H1 (cell line): Measurements from ENCODE around the gene IRS1. TPM values are rescaled to one million over a fixed set of nuclear protein-coding genes. Genes with fewer than 3 reads are reported as not detected.

Experiments
- BACH1 ChIP-seq: IDR thresholded peaks from 2 replicates; pipeline ENCODE4 v1.6.1; 2012; ENCODE audit warnings: low read length, improper control_type of control experiment
- CBX8 ChIP-seq: fragments of 300-800, 300-1000 bp; sonication (generic); IDR thresholded peaks from 2 replicates; pipeline ENCODE4 v1.7.1; 2016; ENCODE audit warnings: low read depth, low read length, borderline replicate concordance
- CEBPB ChIP-seq: IDR thresholded peaks from 2 replicates; pipeline ENCODE4 v1.6.1; 2012; ENCODE audit warnings: low read depth, low read length
- CHD2 ChIP-seq: IDR thresholded peaks from 2 replicates; pipeline ENCODE4 v1.6.1; 2012; ENCODE audit warnings: low read length, improper control_type of control experiment
- CTBP2 ChIP-seq: IDR thresholded peaks from 2 replicates; pipeline ENCODE4 v1.7.0; 2011; ENCODE audit warnings: borderline replicate concordance, mild to moderate bottlenecking, moderate library complexity, mixed read lengths, low read length; ENCODE audit not compliant: insufficient read depth, insufficient read length
- HDAC2 ChIP-seq, 2 experiments: fragments of 300-600 bp in 1 of 2; sonication (generic) in 1 of 2; IDR thresholded peaks; 2 replicates each; pipeline ENCODE4 v1.6.1; 2011 to 2012; ENCODE audit warnings: low read depth in 2 of 2, low read length in 2 of 2, mild to moderate bottlenecking in 2 of 2, moderate library complexity in 2 of 2, borderline replicate concordance in 1 of 2, inconsistent platforms in 1 of 2
- TAF1 ChIP-seq: IDR thresholded peaks from 2 replicates; pipeline ENCODE4 v1.6.1; 2011; ENCODE audit warnings: mild to moderate bottlenecking, low read depth, low read length
- TBP ChIP-seq: IDR thresholded peaks from 2 replicates; pipeline ENCODE4 v1.6.1; 2011; ENCODE audit warnings: low read depth, low read length, improper control_type of control experiment
- polyA plus RNA-seq, 7 experiments: library from polyadenylated mRNA; depleted of rRNA in 3 of 7; stranded (reverse) in 5 of 7; unstranded in 2 of 7; fragments of >200 nt in 5 of 7; fragments of 200-250 nt in 2 of 7; gene quantifications; 1 replicate in 5 of 7; 2 replicates in 1 of 7; 4 replicates in 1 of 7; pipeline versions ENCODE4 v1.2.1 to v1.2.3, GENCODE V29; 2011 to 2013; ENCODE audit warnings: missing spikeins in 2 of 7, mixed read lengths in 2 of 7
- total RNA-seq: library from RNA; stranded (reverse); fragmentation: NEBNext Ultra II Directional; extraction: Animal tissue kit (Norgen Biotek cat#: 25700); gene quantifications from 2 replicates; pipeline ENCODE4 v1.2.1, GENCODE V29; 2021
- TF ChIP-seq, protein P1 (sequence below), 3 experiments: IDR thresholded peaks; 1 replicate in 2 of 3; 2 replicates in 1 of 3; pipeline versions ENCODE4 v1.5.1 to v1.6.1; 2011; ENCODE audit warnings: low read length in 3 of 3, mild to moderate bottlenecking in 3 of 3, inconsistent platforms in 2 of 3, low read depth in 1 of 3, moderate library complexity in 1 of 3; ENCODE audit not compliant: insufficient read depth in 1 of 3; ENCODE audit errors: control extremely low read depth in 1 of 3
- TF ChIP-seq, protein P2 (sequence below): IDR thresholded peaks from 2 replicates; pipeline ENCODE4 v1.6.1; 2012; ENCODE audit warnings: inconsistent platforms

The IRS1 gene
- total and polyA plus RNA-seq, 2 of the 8 experiments (the other 6 are each of a cell fraction or from before 2014, with no cell fraction given): 9.1 to 26.9 TPM

DNA sequence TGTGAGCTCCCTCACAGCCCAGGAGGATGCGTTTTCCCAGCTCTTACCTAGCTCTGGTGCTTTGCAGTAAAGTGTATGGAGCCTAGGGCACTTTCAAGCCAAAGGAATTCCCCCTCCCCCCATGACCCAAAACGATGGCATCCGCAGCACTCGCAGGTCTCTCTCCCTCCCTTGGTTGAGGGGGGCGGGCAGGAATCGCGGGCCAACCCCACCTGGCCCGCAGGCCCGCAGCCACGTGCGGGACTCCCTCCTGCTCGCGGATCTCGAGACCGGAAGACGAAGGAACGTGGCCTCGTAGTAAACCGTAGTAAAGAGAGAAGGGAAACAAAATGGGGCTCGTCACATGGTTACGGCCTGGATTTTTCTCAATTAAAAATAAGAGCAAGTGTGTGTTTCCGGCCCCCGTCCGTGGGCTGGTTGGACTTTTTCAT, 8.5 kb downstream of the IRS1 start (continued):
- TF ChIP-seq HDAC2 (IDR thresholded peaks at IDR 0.05; ENCODE audit: borderline replicate concordance in 1 of 2, low read depth in 2 of 2, low read length in 2 of 2): 0 out of 4 replicates have a peak, but pooled peaks of 1 of the 2 experiments have one; percentile 61
- no peak for TF ChIP-seq CBX8
- TF ChIP-seq, protein P1, sequence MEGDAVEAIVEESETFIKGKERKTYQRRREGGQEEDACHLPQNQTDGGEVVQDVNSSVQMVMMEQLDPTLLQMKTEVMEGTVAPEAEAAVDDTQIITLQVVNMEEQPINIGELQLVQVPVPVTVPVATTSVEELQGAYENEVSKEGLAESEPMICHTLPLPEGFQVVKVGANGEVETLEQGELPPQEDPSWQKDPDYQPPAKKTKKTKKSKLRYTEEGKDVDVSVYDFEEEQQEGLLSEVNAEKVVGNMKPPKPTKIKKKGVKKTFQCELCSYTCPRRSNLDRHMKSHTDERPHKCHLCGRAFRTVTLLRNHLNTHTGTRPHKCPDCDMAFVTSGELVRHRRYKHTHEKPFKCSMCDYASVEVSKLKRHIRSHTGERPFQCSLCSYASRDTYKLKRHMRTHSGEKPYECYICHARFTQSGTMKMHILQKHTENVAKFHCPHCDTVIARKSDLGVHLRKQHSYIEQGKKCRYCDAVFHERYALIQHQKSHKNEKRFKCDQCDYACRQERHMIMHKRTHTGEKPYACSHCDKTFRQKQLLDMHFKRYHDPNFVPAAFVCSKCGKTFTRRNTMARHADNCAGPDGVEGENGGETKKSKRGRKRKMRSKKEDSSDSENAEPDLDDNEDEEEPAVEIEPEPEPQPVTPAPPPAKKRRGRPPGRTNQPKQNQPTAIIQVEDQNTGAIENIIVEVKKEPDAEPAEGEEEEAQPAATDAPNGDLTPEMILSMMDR (IDR thresholded peaks at IDR 0.05; ENCODE audit: control extremely low read depth in 1 of 3, insufficient read depth in 1 of 3, low read depth in 1 of 3, low read length in 3 of 3): no peak
- TF ChIP-seq TBP: peak; percentile 36; the same call in 1 of the 2 replicates
- peak; percentile 74 for TF ChIP-seq CHD2
- TF ChIP-seq BACH1: peak; percentile 31; the same call in 1 of the 2 replicates
- TF ChIP-seq CTBP2: no peak
- no peak for TF ChIP-seq CEBPB
- TF ChIP-seq TAF1: no peak
- TF ChIP-seq, protein P2, sequence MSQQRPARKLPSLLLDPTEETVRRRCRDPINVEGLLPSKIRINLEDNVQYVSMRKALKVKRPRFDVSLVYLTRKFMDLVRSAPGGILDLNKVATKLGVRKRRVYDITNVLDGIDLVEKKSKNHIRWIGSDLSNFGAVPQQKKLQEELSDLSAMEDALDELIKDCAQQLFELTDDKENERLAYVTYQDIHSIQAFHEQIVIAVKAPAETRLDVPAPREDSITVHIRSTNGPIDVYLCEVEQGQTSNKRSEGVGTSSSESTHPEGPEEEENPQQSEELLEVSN: peak; percentile 99
